Measurements from ENCODE around the gene MACROD2.

The MACROD2 gene

DNA sequence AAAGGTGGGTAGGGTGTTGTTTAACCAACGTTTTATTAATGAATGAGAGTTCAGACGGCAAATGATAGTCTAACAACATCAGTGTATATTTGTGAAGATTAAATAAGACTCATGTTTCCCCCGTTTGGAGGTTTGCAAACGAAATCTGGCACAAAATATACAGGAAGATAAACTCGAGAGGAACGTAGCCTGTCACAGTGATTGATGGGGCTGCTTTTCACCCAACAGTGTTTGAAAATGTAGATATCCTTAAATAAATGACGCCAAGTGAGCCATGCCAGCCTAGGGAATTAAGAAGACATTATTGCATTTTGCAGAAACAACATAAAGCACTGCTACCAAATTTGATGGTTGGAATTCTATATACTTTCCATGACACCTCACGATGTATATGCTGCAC is 1038.6 kb downstream of the MACROD2 start:
- ChIA-PET CTCF (no interaction called here), POLR2A (no interaction called here)
- no peaks in the 10 kb centered on the region for H3K9me3 ChIP-seq (ENCODE audit: control insufficient read depth, insufficient read depth, low read depth, low read length)
- H3K4me3 ChIP-seq (ENCODE audit: low read depth, low read length), result no peak overlapping the region
- no peak overlapping the region for H3K27ac ChIP-seq (ENCODE audit: extremely low read depth, low read depth, low read length)
- H3K36me3 ChIP-seq (ENCODE audit: control insufficient read depth in 2 of 2, insufficient read depth in 1 of 2, low read length in 2 of 2), result no peaks in the 10 kb centered on the region
- no peak for TF ChIP-seq SP2 (tag by site-specific recombination; IDR thresholded peaks at IDR 0.05)
- no peak for TF ChIP-seq ZNF112 (tag by site-specific recombination; IDR thresholded peaks at IDR 0.05)
- no peak for TF ChIP-seq ZNF776 (tag by site-specific recombination; IDR thresholded peaks at IDR 0.05; ENCODE audit: borderline replicate concordance)
- no peak for TF ChIP-seq OSR2 (tag by site-specific recombination; IDR thresholded peaks at IDR 0.05)
- TF ChIP-seq, protein P1, sequence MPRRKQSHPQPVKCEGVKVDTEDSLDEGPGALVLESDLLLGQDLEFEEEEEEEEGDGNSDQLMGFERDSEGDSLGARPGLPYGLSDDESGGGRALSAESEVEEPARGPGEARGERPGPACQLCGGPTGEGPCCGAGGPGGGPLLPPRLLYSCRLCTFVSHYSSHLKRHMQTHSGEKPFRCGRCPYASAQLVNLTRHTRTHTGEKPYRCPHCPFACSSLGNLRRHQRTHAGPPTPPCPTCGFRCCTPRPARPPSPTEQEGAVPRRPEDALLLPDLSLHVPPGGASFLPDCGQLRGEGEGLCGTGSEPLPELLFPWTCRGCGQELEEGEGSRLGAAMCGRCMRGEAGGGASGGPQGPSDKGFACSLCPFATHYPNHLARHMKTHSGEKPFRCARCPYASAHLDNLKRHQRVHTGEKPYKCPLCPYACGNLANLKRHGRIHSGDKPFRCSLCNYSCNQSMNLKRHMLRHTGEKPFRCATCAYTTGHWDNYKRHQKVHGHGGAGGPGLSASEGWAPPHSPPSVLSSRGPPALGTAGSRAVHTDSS (tag by site-specific recombination; IDR thresholded peaks at IDR 0.05), result no peak
- peaks cover 10% of the 10 kb centered on the region for H3K4me1 ChIP-seq (ENCODE audit: control insufficient read depth, insufficient read depth, low read length)

DNA sequence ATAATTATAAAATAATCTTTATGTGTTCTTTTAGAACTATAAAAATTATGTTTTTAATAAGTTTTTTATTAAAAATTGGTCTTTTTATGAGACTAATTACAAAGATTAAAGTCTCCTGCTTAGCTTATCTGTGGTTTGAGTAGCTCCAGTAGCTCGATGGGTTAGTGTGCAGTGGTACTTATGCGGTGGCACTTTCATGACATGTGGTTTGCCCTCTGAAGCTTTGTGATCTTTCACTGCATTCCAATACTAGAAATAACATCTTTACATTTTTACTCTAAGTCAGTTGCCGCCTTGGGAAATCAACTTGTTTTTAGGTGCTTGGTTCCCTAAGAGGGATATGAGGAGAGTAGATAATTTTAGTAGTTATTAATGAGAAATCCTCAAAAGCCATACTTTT is 1041.6 kb downstream of the MACROD2 start:
- H3K9me3 ChIP-seq (ENCODE audit: control insufficient read depth, insufficient read depth, low read depth, low read length), result no peaks in the 10 kb centered on the region
- peaks cover 10% of the 10 kb centered on the region for H3K4me1 ChIP-seq (ENCODE audit: control insufficient read depth, insufficient read depth, low read length)
- H3K4me3 ChIP-seq (ENCODE audit: low read depth, low read length), result no peak overlapping the region
- ChIA-PET POLR2A (no interaction called here), CTCF (no interaction called here)
- TF ChIP-seq, protein P2, sequence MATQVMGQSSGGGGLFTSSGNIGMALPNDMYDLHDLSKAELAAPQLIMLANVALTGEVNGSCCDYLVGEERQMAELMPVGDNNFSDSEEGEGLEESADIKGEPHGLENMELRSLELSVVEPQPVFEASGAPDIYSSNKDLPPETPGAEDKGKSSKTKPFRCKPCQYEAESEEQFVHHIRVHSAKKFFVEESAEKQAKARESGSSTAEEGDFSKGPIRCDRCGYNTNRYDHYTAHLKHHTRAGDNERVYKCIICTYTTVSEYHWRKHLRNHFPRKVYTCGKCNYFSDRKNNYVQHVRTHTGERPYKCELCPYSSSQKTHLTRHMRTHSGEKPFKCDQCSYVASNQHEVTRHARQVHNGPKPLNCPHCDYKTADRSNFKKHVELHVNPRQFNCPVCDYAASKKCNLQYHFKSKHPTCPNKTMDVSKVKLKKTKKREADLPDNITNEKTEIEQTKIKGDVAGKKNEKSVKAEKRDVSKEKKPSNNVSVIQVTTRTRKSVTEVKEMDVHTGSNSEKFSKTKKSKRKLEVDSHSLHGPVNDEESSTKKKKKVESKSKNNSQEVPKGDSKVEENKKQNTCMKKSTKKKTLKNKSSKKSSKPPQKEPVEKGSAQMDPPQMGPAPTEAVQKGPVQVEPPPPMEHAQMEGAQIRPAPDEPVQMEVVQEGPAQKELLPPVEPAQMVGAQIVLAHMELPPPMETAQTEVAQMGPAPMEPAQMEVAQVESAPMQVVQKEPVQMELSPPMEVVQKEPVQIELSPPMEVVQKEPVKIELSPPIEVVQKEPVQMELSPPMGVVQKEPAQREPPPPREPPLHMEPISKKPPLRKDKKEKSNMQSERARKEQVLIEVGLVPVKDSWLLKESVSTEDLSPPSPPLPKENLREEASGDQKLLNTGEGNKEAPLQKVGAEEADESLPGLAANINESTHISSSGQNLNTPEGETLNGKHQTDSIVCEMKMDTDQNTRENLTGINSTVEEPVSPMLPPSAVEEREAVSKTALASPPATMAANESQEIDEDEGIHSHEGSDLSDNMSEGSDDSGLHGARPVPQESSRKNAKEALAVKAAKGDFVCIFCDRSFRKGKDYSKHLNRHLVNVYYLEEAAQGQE (tag by site-specific recombination; IDR thresholded peaks at IDR 0.05), result no peak
- TF ChIP-seq ZNF394 (tag by site-specific recombination; IDR thresholded peaks at IDR 0.05; ENCODE audit: borderline replicate concordance) (no peak), HOXC10 (CRISPR knock-in tag; IDR thresholded peaks at IDR 0.05) (no peak), ZEB2 (tag by site-specific recombination; IDR thresholded peaks at IDR 0.05) (no peak), ZNF514 (tag by site-specific recombination; IDR thresholded peaks at IDR 0.05) (no peak)
- TF ChIP-seq, protein P3, sequence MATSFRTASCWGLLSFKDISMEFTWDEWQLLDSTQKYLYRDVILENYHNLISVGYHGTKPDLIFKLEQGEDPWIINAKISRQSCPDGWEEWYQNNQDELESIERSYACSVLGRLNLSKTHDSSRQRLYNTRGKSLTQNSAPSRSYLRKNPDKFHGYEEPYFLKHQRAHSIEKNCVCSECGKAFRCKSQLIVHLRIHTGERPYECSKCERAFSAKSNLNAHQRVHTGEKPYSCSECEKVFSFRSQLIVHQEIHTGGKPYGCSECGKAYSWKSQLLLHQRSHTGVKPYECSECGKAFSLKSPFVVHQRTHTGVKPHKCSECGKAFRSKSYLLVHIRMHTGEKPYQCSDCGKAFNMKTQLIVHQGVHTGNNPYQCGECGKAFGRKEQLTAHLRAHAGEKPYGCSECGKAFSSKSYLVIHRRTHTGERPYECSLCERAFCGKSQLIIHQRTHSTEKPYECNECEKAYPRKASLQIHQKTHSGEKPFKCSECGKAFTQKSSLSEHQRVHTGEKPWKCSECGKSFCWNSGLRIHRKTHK (tag by site-specific recombination; IDR thresholded peaks at IDR 0.05), result no peak
- no peaks in the 10 kb centered on the region for H3K36me3 ChIP-seq (ENCODE audit: control insufficient read depth in 2 of 2, insufficient read depth in 1 of 2, low read length in 2 of 2)
- no peak overlapping the region for H3K27ac ChIP-seq (ENCODE audit: extremely low read depth, low read depth, low read length)

DNA sequence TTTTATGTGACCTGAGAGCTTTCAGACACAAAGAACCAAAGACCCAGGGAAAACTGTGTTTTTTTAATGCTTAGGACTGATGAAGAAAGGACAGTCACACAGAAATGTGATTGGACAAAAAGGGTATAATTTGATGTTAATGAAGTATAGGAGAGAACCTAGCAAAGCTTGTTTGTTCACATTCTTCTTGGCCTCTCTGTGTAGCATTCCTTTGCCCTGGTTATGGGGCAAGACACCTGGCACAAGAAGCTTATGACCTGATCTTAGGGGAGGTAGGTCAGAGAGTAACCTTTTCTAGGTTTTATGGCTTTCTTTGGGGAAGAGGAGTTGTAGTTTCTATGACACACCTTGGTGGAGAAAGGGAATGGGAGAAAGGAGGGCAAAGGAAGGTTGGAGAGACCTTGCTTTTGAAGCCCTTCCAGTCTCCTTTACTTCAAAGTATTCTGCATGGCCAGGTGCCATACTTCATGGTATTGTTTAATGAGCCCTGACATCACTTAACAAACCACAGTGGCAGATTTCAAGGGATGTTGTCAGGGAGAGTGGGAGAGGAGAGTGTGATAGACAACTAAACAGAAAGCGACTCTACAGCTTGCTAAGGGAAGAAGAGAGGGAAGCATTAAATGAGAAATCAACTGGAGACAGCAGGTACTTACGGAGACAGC is 1043.9 kb downstream of the MACROD2 start:
- Histone ChIP-seq H3K4me3 (ENCODE audit: low read depth, low read length) (no peak overlapping the region), H3K27ac (ENCODE audit: extremely low read depth, low read depth, low read length) (no peak overlapping the region), H3K9me3 (ENCODE audit: control insufficient read depth, insufficient read depth, low read depth, low read length) (no peaks in the 10 kb centered on the region), H3K36me3 (ENCODE audit: control insufficient read depth in 2 of 2, insufficient read depth in 1 of 2, low read length in 2 of 2) (no peaks in the 10 kb centered on the region), H3K4me1 (ENCODE audit: control insufficient read depth, insufficient read depth, low read length) (peaks cover under 1% of the 10 kb centered on the region)
- ChIA-PET POLR2A (no interaction called here), CTCF (no interaction called here)
- TF ChIP-seq, protein P4, sequence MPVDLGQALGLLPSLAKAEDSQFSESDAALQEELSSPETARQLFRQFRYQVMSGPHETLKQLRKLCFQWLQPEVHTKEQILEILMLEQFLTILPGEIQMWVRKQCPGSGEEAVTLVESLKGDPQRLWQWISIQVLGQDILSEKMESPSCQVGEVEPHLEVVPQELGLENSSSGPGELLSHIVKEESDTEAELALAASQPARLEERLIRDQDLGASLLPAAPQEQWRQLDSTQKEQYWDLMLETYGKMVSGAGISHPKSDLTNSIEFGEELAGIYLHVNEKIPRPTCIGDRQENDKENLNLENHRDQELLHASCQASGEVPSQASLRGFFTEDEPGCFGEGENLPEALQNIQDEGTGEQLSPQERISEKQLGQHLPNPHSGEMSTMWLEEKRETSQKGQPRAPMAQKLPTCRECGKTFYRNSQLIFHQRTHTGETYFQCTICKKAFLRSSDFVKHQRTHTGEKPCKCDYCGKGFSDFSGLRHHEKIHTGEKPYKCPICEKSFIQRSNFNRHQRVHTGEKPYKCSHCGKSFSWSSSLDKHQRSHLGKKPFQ (tag by site-specific recombination; IDR thresholded peaks at IDR 0.05), result no peak
- no peak for TF ChIP-seq ZNF544 (tag by site-specific recombination; IDR thresholded peaks at IDR 0.05)
- TF ChIP-seq ZNF623 (tag by site-specific recombination; IDR thresholded peaks at IDR 0.05), result no peak
- TF ChIP-seq, protein P5, sequence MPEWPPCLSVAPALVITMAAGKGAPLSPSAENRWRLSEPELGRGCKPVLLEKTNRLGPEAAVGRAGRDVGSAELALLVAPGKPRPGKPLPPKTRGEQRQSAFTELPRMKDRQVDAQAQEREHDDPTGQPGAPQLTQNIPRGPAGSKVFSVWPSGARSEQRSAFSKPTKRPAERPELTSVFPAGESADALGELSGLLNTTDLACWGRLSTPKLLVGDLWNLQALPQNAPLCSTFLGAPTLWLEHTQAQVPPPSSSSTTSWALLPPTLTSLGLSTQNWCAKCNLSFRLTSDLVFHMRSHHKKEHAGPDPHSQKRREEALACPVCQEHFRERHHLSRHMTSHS (tag by site-specific recombination; IDR thresholded peaks at IDR 0.05), result no peak
- TF ChIP-seq REPIN1 (tag by site-specific recombination; IDR thresholded peaks at IDR 0.05; ENCODE audit: low read depth), result no peak
